ENCODE results near the gene DPP10.

DPP10 gene

GRCh38 chr2:115520727-115521126 is 1078.3 kb downstream of the DPP10 start:
- DNase-seq (ENCODE audit: low read depth), result no peak
- H3K4me3 ChIP-seq (ENCODE audit: low read depth, low read length), result no peak overlapping the region
- TF ChIP-seq, protein P1, sequence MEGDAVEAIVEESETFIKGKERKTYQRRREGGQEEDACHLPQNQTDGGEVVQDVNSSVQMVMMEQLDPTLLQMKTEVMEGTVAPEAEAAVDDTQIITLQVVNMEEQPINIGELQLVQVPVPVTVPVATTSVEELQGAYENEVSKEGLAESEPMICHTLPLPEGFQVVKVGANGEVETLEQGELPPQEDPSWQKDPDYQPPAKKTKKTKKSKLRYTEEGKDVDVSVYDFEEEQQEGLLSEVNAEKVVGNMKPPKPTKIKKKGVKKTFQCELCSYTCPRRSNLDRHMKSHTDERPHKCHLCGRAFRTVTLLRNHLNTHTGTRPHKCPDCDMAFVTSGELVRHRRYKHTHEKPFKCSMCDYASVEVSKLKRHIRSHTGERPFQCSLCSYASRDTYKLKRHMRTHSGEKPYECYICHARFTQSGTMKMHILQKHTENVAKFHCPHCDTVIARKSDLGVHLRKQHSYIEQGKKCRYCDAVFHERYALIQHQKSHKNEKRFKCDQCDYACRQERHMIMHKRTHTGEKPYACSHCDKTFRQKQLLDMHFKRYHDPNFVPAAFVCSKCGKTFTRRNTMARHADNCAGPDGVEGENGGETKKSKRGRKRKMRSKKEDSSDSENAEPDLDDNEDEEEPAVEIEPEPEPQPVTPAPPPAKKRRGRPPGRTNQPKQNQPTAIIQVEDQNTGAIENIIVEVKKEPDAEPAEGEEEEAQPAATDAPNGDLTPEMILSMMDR (IDR thresholded peaks at IDR 0.05; ENCODE audit: control insufficient read depth, extremely low read depth, insufficient read depth), result no peak

GRCh38 chr2:115524452-115524851 is 1082.0 kb downstream of the DPP10 start:
- DNase-seq (ENCODE audit: low read depth), result no peak
- TF ChIP-seq, protein P1 (IDR thresholded peaks at IDR 0.05; ENCODE audit: control insufficient read depth, extremely low read depth, insufficient read depth), result no peak
- no peak overlapping the region for H3K4me3 ChIP-seq (ENCODE audit: low read depth, low read length)

- no peak for DNase-seq (ENCODE audit: low read depth)
- H3K4me3 ChIP-seq (ENCODE audit: low read depth, low read length), result no peak overlapping the region
- TF ChIP-seq, protein P1 (IDR thresholded peaks at IDR 0.05; ENCODE audit: control insufficient read depth, extremely low read depth, insufficient read depth), result no peak
Observed at GRCh38 chr2:115529627-115530026, 1087.2 kb downstream of the DPP10 start.

DNA sequence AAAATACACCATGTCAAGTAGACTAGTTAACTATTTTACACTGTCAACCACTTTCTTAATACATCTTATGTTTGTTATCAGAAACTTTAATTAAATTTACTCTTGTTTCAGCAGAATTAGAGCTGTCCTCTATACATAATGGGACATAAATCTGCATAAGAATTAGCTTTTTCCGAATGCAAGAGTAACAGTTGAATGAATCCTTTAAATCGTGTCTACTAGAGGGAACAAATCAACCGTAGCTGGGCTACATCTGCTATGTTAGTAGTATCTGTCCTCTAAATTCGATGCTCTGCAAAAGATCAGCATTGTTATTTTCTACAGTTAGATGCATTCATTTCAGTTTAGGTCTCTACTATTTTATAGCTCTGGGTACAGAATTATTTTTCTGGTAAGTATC is 1090.6 kb downstream of the DPP10 start:
- no peak overlapping the region for H3K4me3 ChIP-seq (ENCODE audit: low read depth, low read length)
- DNase-seq (ENCODE audit: low read depth), result no peak
- TF ChIP-seq, protein P1 (IDR thresholded peaks at IDR 0.05; ENCODE audit: control insufficient read depth, extremely low read depth, insufficient read depth), result no peak

DNA sequence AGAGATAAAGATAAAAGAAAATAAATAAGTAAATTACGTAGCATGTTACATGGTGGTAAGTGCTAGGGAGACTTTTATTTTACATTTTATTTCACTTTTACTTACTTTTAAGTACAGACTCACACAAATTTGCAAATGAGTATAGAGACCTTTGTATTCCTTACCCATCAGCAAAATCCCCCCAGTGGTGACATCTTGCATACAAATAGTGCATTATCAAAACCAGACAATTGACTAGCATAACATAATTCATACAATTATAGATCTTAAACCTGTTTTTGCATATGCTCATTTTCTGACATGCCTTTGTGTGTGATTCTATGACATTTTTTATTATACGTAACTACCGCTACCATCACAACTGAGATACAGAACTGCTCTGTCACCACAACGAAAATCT is 1099.4 kb downstream of the DPP10 start:
- no peak for DNase-seq (ENCODE audit: low read depth)
- no peak overlapping the region for H3K4me3 ChIP-seq (ENCODE audit: low read depth, low read length)
- TF ChIP-seq, protein P1 (IDR thresholded peaks at IDR 0.05; ENCODE audit: control insufficient read depth, extremely low read depth, insufficient read depth), result no peak

DNA sequence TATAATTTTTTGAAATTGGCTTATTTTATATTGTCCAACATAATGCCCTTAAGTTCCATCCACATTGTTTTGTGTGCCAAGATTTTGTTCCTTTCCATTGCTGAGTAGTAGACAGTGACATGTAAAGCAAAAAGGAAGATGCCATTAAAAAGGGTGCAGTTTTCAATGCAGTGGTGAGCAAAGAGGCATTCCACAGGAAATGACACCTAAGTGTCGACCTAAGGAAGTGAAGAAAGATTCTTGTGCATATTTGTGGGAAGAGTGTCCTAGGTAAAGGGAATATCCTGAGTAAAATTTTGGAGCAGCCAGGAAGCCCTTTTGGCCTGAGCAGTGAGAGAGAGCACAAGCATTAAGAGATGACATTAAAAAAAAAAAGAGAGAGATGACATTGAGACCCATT is 1099.9 kb downstream of the DPP10 start:
- TF ChIP-seq, protein P1 (IDR thresholded peaks at IDR 0.05; ENCODE audit: control insufficient read depth, extremely low read depth, insufficient read depth), result no peak
- no peak overlapping the region for H3K4me3 ChIP-seq (ENCODE audit: low read depth, low read length)
- no peak for DNase-seq (ENCODE audit: low read depth)

GRCh38 chr2:115543024-115543423 is 1100.6 kb downstream of the DPP10 start:
- TF ChIP-seq, protein P1 (IDR thresholded peaks at IDR 0.05; ENCODE audit: control insufficient read depth, extremely low read depth, insufficient read depth), result no peak

More at GRCh38 chr2:115543024-115543423, 1100.6 kb downstream of the DPP10 start:
- no peak for DNase-seq (ENCODE audit: low read depth)
- no peak overlapping the region for H3K4me3 ChIP-seq (ENCODE audit: low read depth, low read length)
